Measurements from ENCODE around the gene CNNM3.
A peak's percentile ranks its signal among the peaks of the same experiment; 100 is the strongest.

CNNM3 gene

GRCh38 chr2:96864343-96865091, 48.4 kb downstream of the CNNM3 start:
- no peak for FAIRE-seq
- TF ChIP-seq POLR2A (IDR thresholded peaks at IDR 0.05; ENCODE audit: low read depth, low read length) (no peak), POLR2AphosphoS5 (IDR thresholded peaks at IDR 0.05; ENCODE audit: low read depth, low read length) (no peak), TAF1 (IDR thresholded peaks at IDR 0.05; ENCODE audit: borderline replicate concordance, low read depth, low read length) (no peak)
- no peak for DNase-seq (ENCODE audit: insufficient read length)

- DNase-seq (ENCODE audit: insufficient read length) (no peak), FAIRE-seq (no peak)
- no peak for TF ChIP-seq TAF1 (IDR thresholded peaks at IDR 0.05; ENCODE audit: borderline replicate concordance, low read depth, low read length)
Measured at GRCh38 chr2:96865654-96866053, 49.6 kb downstream of the CNNM3 start.

GRCh38 chr2:96866149-96866548, 50.1 kb downstream of the CNNM3 start:
- no peak for TF ChIP-seq POLR2A (IDR thresholded peaks at IDR 0.05; ENCODE audit: low read depth, low read length)
- no peak for TF ChIP-seq POLR2AphosphoS5 (IDR thresholded peaks at IDR 0.05; ENCODE audit: low read depth, low read length)
- no peak for TF ChIP-seq TAF1 (IDR thresholded peaks at IDR 0.05; ENCODE audit: borderline replicate concordance, low read depth, low read length)
- FAIRE-seq (no peak), DNase-seq (ENCODE audit: insufficient read length) (no peak)

GRCh38 chr2:96866586-96866985, 50.5 kb downstream of the CNNM3 start:
- FAIRE-seq (no peak), DNase-seq (ENCODE audit: insufficient read length) (no peak)
- TF ChIP-seq TAF1 (IDR thresholded peaks at IDR 0.05; ENCODE audit: borderline replicate concordance, low read depth, low read length) (no peak), POLR2AphosphoS5 (IDR thresholded peaks at IDR 0.05; ENCODE audit: low read depth, low read length) (no peak), POLR2A (IDR thresholded peaks at IDR 0.05; ENCODE audit: low read depth, low read length) (0 out of 2 replicates have a peak, but pooled peaks have one; percentile 24)

GRCh38 chr2:96866986-96867755, 51.1 kb downstream of the CNNM3 start:
- TF ChIP-seq POLR2AphosphoS5 (IDR thresholded peaks at IDR 0.05; ENCODE audit: low read depth, low read length) (0 out of 2 replicates have a peak, but pooled peaks have one; percentile 18), POLR2A (IDR thresholded peaks at IDR 0.05; ENCODE audit: low read depth, low read length) (no peak; the same call in 1 of the 2 replicates), TAF1 (IDR thresholded peaks at IDR 0.05; ENCODE audit: borderline replicate concordance, low read depth, low read length) (no peak)
- DNase-seq (ENCODE audit: insufficient read length) (no peak), FAIRE-seq (no peak)

GRCh38 chr2:96867756-96868554, 51.9 kb downstream of the CNNM3 start:
- FAIRE-seq (no peak), DNase-seq (ENCODE audit: insufficient read length) (no peak)
- no peak for TF ChIP-seq POLR2AphosphoS5 (IDR thresholded peaks at IDR 0.05; ENCODE audit: low read depth, low read length)
- TF ChIP-seq TAF1 (IDR thresholded peaks at IDR 0.05; ENCODE audit: borderline replicate concordance, low read depth, low read length), result no peak
- no peak; the same call in 1 of the 2 replicates for TF ChIP-seq POLR2A (IDR thresholded peaks at IDR 0.05; ENCODE audit: low read depth, low read length)

GRCh38 chr2:96868555-96869280, 52.6 kb downstream of the CNNM3 start:
- peak; percentile 83 for DNase-seq (ENCODE audit: insufficient read length)
- peak; percentile 74; the same call in 1 of the 2 replicates for TF ChIP-seq POLR2AphosphoS5 (IDR thresholded peaks at IDR 0.05; ENCODE audit: low read depth, low read length)
- peak; percentile 84; the same call in 1 of the 2 replicates for TF ChIP-seq POLR2A (IDR thresholded peaks at IDR 0.05; ENCODE audit: low read depth, low read length)
- 0 out of 2 replicates have a peak, but pooled peaks have one; percentile 16 for TF ChIP-seq TAF1 (IDR thresholded peaks at IDR 0.05; ENCODE audit: borderline replicate concordance, low read depth, low read length)
- peak; percentile 86 for FAIRE-seq

GRCh38 chr2:96869281-96869821, 53.3 kb downstream of the CNNM3 start:
- DNase-seq (ENCODE audit: insufficient read length) (no peak), FAIRE-seq (no peak)

GRCh38 chr2:96869822-96870625, 54.0 kb downstream of the CNNM3 start, which contains the start of gene SEMA4C:
Gene SEMA4C (minus strand): TSS chr2:96870080. CDS start chr2:96867886, 2,194 bp downstream.
- DNase-seq (ENCODE audit: insufficient read length), result no peak
- peak; percentile 53; the same call in 1 of the 2 replicates for TF ChIP-seq POLR2A (IDR thresholded peaks at IDR 0.05; ENCODE audit: low read depth, low read length)
- TF ChIP-seq POLR2AphosphoS5 (IDR thresholded peaks at IDR 0.05; ENCODE audit: low read depth, low read length), result no peak
- TF ChIP-seq TAF1 (IDR thresholded peaks at IDR 0.05; ENCODE audit: borderline replicate concordance, low read depth, low read length), result no peak

More at GRCh38 chr2:96869281-96869821, 53.3 kb downstream of the CNNM3 start:
- TF ChIP-seq POLR2AphosphoS5 (IDR thresholded peaks at IDR 0.05; ENCODE audit: low read depth, low read length) (no peak), TAF1 (IDR thresholded peaks at IDR 0.05; ENCODE audit: borderline replicate concordance, low read depth, low read length) (no peak), POLR2A (IDR thresholded peaks at IDR 0.05; ENCODE audit: low read depth, low read length) (no peak)

More at GRCh38 chr2:96869822-96870625, 54.0 kb downstream of the CNNM3 start, which contains the start of gene SEMA4C:
- FAIRE-seq, result no peak

Data from GM12892 (cell line).